NCI-H2081 treated with DMSO at 0.1 percent for 48 hours (cell line): ENCODE results near the gene ERLEC1.
"Not testable (repeated sequence)": the region's sequence is repeated elsewhere in the genome, so short reads cannot be mapped to it uniquely, and the experiment has no call there.

Experiments
- DNase-seq: peaks from one replicate; lab custom pipeline; 2025; lab: John Stamatoyannopoulos, UW

The ERLEC1 gene

DNA sequence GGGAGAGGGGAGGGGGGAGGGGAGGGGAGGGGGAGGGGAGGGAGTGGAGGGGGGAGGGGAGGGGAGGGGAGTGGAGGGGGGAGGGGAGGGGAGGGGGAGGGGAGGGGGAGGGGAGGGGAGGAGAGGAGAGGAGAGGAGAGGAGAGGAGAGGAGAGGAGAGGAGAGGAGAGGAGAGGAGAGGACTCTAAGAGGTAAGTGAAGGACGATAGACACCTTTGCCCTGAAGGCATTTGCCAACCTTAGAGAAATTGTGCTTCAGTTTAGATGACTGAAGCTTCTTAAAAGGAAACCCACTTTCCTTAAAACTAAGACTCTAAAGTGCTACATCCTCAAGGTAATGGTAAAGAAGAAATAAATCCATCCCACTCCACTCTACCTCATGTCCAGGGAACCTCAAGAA is 53.7 kb downstream of the ERLEC1 start:
- no peak for DNase-seq

- not testable (repeated sequence) for DNase-seq
These were observed 54.8 kb downstream of the ERLEC1 start for GRCh38 chr2:53841651-53842050.

GRCh38 chr2:53842891-53843290 is 56.0 kb downstream of the ERLEC1 start:
- no peak for DNase-seq

DNA sequence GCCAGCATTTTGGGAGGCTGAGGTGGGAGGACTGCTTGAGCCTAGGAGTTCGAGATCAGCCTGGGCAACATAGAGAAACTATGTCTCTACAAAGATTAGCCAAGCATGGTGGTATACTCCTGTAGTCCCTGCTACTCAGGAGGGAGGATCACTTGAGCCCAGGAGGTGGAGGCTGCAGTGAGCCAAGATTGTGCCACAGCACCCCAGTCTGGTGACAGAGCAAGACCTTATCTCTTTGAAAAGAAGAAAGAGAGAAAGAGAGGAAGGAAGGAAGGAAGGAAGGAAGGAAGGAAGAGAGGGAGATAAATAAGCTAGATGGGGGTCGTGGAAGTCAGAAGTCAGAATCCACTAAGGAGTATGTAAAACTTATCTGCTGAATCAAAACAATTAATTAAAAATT is 56.8 kb downstream of the ERLEC1 start:
- no peak for DNase-seq

DNA sequence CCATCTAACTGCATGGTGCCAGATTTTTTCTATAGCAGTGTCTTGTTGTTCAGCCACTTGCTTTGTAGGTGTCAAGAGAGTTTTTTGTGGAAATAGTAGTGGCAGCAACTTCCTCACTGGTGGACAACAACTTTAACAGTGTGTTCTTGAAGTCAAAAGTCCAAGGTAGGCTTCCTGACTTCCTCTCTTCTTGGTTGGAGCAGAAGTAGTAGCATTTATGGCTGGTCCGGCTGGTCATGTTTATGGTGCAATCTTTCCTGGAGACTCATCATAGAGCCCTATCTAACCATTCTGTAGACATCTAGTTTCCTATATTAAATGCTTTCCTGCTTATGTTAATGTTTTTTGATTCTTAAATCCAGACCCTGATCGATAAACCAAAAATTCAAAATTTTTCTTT is 61.2 kb downstream of the ERLEC1 start:
- no peak for DNase-seq

GRCh38 chr2:53851052-53851757 is 64.4 kb downstream of the ERLEC1 start:
- not testable (repeated sequence) for DNase-seq

DNA sequence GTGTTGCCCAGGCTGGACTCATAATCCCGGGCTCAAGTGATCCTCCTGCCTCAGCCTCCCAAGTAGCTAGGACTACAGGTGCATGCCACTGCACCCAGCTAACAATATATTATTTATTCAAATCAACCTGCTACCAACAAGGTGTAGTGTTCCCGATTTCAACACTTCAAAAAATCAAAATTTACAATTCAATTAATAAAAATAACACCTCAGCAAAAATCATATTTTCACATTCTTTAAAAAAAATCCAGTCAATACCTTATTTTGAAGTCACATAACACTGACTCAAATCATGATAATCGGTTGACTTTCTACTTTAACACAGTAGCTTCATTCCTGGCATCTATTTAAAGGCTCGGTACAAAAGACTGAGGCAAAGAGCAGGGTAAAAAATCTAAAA is 65.7 kb downstream of the ERLEC1 start:
- DNase-seq = no peak

DNA sequence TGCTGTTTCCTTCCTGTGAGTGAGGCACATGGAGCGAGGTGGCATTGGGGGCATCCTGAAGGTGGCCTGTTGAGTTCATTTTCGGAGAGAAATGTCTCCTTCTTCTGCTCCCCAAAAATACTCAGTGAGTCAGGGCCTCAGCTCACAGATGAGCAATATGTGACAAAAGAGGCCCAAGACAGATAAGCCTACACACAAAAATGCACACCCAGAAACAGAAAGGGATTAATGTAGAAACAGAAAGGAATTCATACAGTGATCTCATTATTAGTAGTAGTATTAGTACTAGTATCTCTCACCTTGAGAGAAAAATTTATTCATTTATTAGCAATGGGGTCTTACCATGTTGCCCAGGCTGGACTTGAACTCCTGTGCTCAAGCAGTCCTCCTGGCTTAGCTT is 67.8 kb downstream of the ERLEC1 start:
- no peak for DNase-seq

- DNase-seq = no peak
These were observed 69.4 kb downstream of the ERLEC1 start for GRCh38 chr2:53856272-53856671.

- DNase-seq = no peak
These were observed 72.7 kb downstream of the ERLEC1 start, which contains the start of gene GPR75 for GRCh38 chr2:53859206-53860181. Gene GPR75, minus strand, starts transcription at chr2:53859967. Its CDS starts 5,211 bp downstream, at chr2:53854756.

GRCh38 chr2:53861824-53862223 is 75.0 kb downstream of the ERLEC1 start:
- DNase-seq = no peak

- no peak for DNase-seq
These were observed 76.8 kb downstream of the ERLEC1 start for GRCh38 chr2:53863538-53864227.

GRCh38 chr2:53865264-53865663 is 78.4 kb downstream of the ERLEC1 start:
- no peak for DNase-seq

GRCh38 chr2:53865962-53866361 is 79.1 kb downstream of the ERLEC1 start:
- DNase-seq = no peak

DNA sequence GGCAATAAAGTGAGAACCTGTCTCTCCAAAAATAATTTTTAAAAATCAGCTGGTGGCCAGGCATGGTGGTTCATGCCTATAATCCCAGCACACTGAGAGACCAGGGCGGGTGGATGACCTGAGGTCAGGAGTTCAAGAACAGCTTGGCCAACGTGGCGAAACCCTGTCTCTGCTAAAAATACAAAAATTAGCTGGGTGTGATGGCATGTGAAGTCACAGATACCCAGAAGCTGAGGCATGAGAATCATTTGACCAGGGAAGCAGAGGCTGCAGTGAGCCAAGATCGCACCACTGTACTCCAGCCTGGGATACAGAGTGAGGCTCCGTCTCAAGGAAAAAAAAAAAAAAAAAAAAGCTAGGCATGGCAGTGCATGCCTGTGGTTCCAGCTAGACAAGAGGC is 80.3 kb downstream of the ERLEC1 start:
- no peak for DNase-seq

DNA sequence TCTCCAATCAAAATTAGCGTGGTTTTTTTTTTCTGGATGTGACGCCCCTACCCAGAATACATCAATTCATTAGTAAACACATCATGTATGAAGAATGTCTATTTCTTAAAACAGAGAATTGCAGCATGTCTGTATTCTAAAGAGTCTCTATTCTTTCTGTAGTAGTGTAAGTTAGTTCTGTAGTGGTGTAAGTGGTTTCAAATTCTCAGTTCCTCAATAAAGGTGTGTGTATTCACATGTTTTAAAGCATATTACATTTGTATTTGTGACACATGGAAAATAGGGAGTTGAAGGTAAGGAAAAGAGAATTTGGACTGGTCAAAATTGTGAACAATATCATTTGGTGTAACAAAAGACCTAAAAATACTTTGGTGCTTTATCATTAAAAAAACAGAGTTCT is 80.9 kb downstream of the ERLEC1 start:
- no peak for DNase-seq
